ENCODE data around the gene WDR77.

- TF ChIP-seq CTCF (conservative IDR thresholded peaks at IDR 0.05; ENCODE audit: low read length) (no peak), EZH2phosphoT487 (IDR thresholded peaks at IDR 0.05; ENCODE audit: borderline replicate concordance) (no peak)
Observed at GRCh38 chr1:111420377-111420776, 28.7 kb downstream of the WDR77 start.
